ENCODE results near the gene ITPR1. TPM values are rescaled to one million over a fixed set of nuclear protein-coding genes. Genes with fewer than 3 reads are reported as not detected.

The ITPR1 gene
- total RNA-seq, 1 donor from 2014 or later: 84.5 TPM

GRCh38 chr3:4730719-4731118 lies 237.6 kb downstream of the ITPR1 start:
- H3K4me3 Mint-ChIP-seq: no peak overlapping the region
- no peak for DNase-seq
- intact Hi-C loops (cut with micrococcal nuclease): no loop called here
- no peaks in the 10 kb centered on the region for H3K9me3 Mint-ChIP-seq
- peaks cover 72% of the 10 kb centered on the region for H3K36me3 Mint-ChIP-seq (ENCODE audit: low read depth)
- H3K4me1 Mint-ChIP-seq: peaks cover 52% of the 10 kb centered on the region
- peak overlapping the region; percentile 35 for H3K27ac Mint-ChIP-seq
- no peaks in the 10 kb centered on the region for H3K27me3 Mint-ChIP-seq

- intact Hi-C loops (cut with micrococcal nuclease): no loop called here
- no peak for DNase-seq
- Mint-ChIP-seq H3K4me3 (no peak overlapping the region), H3K36me3 (ENCODE audit: low read depth) (peaks cover 75% of the 10 kb centered on the region), H3K9me3 (no peaks in the 10 kb centered on the region), H3K4me1 (peaks cover 55% of the 10 kb centered on the region), H3K27me3 (no peaks in the 10 kb centered on the region), H3K27ac (no peak overlapping the region)
These were observed 238.5 kb downstream of the ITPR1 start for GRCh38 chr3:4731543-4732111.

- H3K4me1 Mint-ChIP-seq: peaks cover 64% of the 10 kb centered on the region
- no peaks in the 10 kb centered on the region for H3K27me3 Mint-ChIP-seq
- H3K4me3 Mint-ChIP-seq: no peak overlapping the region
- intact Hi-C loops (cut with micrococcal nuclease): no loop called here
- H3K9me3 Mint-ChIP-seq: peaks cover 9% of the 10 kb centered on the region
- H3K27ac Mint-ChIP-seq: no peak overlapping the region
- no peak for DNase-seq
- H3K36me3 Mint-ChIP-seq (ENCODE audit: low read depth): peaks cover 80% of the 10 kb centered on the region
These were observed 239.8 kb downstream of the ITPR1 start for GRCh38 chr3:4732925-4733324.

- no peak overlapping the region for H3K4me3 Mint-ChIP-seq
- peak overlapping the region; percentile 35 for H3K27ac Mint-ChIP-seq
- intact Hi-C loops (cut with micrococcal nuclease): no loop called here
- H3K4me1 Mint-ChIP-seq: peaks cover 66% of the 10 kb centered on the region
- peaks cover 13% of the 10 kb centered on the region for H3K9me3 Mint-ChIP-seq
- H3K36me3 Mint-ChIP-seq (ENCODE audit: low read depth): peaks cover 81% of the 10 kb centered on the region
- DNase-seq: no peak
- no peaks in the 10 kb centered on the region for H3K27me3 Mint-ChIP-seq
These were observed 241.3 kb downstream of the ITPR1 start for GRCh38 chr3:4734454-4734853.

- H3K4me1 Mint-ChIP-seq: peaks cover 71% of the 10 kb centered on the region
- peaks cover 13% of the 10 kb centered on the region for H3K9me3 Mint-ChIP-seq
These were observed 242.1 kb downstream of the ITPR1 start for GRCh38 chr3:4735243-4735642.

GRCh38 chr3:4736284-4736861 lies 243.2 kb downstream of the ITPR1 start:
- peaks cover 81% of the 10 kb centered on the region for H3K4me1 Mint-ChIP-seq
- peaks cover 85% of the 10 kb centered on the region for H3K36me3 Mint-ChIP-seq (ENCODE audit: low read depth)
- peak; percentile 70 for DNase-seq
- peaks cover 13% of the 10 kb centered on the region for H3K9me3 Mint-ChIP-seq
- no peaks in the 10 kb centered on the region for H3K27me3 Mint-ChIP-seq
- H3K4me3 Mint-ChIP-seq: peak overlapping the region; percentile 4
- peak overlapping the region; percentile 81 for H3K27ac Mint-ChIP-seq
- intact Hi-C loops (cut with micrococcal nuclease): loop anchor here (2.0 kb wide), 1 partner anchor 14 kb away; no protein-coding TSS in a partner anchor

More at GRCh38 chr3:4735243-4735642, 242.1 kb downstream of the ITPR1 start:
- intact Hi-C loops (cut with micrococcal nuclease): no loop called here
- no peak for DNase-seq
- Mint-ChIP-seq H3K27me3 (no peaks in the 10 kb centered on the region), H3K36me3 (ENCODE audit: low read depth) (peaks cover 85% of the 10 kb centered on the region), H3K27ac (peak overlapping the region; percentile 35), H3K4me3 (peak overlapping the region; percentile 23)

- Mint-ChIP-seq H3K27me3 (no peaks in the 10 kb centered on the region), H3K36me3 (ENCODE audit: low read depth) (peaks cover 78% of the 10 kb centered on the region), H3K4me1 (peaks cover 79% of the 10 kb centered on the region), H3K9me3 (peaks cover 13% of the 10 kb centered on the region), H3K27ac (peak overlapping the region; percentile 84), H3K4me3 (peak overlapping the region; percentile 29)
- intact Hi-C loops (cut with micrococcal nuclease): no loop called here
- no peak for DNase-seq
These were observed 245.7 kb downstream of the ITPR1 start for GRCh38 chr3:4738737-4739274.

GRCh38 chr3:4739289-4740236 lies 246.4 kb downstream of the ITPR1 start:
- peaks cover 73% of the 10 kb centered on the region for H3K36me3 Mint-ChIP-seq (ENCODE audit: low read depth)
- H3K4me3 Mint-ChIP-seq: peak overlapping the region; percentile 47
- peaks cover 71% of the 10 kb centered on the region for H3K4me1 Mint-ChIP-seq
- peak overlapping the region; percentile 89 for H3K27ac Mint-ChIP-seq
- peak; percentile 87 for DNase-seq
- no peaks in the 10 kb centered on the region for H3K27me3 Mint-ChIP-seq
- intact Hi-C loops (cut with micrococcal nuclease): loop anchor here (2.0 to 5.0 kb wide), 3 partner anchors 17 to 168 kb away; no protein-coding TSS in a partner anchor
- peaks cover 13% of the 10 kb centered on the region for H3K9me3 Mint-ChIP-seq

- peak overlapping the region; percentile 47 for H3K4me3 Mint-ChIP-seq
- intact Hi-C loops (cut with micrococcal nuclease): loop anchor here (1.0 to 5.0 kb wide), 6 partner anchors 18 to 237 kb away; no protein-coding TSS in a partner anchor
- peaks cover 15% of the 10 kb centered on the region for H3K9me3 Mint-ChIP-seq
These were observed 247.4 kb downstream of the ITPR1 start for GRCh38 chr3:4740397-4741105.

GRCh38 chr3:4741106-4741403 lies 247.9 kb downstream of the ITPR1 start:
- Mint-ChIP-seq H3K9me3 (peaks cover 15% of the 10 kb centered on the region), H3K27me3 (no peaks in the 10 kb centered on the region), H3K27ac (peak overlapping the region; percentile 89), H3K4me1 (peaks cover 70% of the 10 kb centered on the region), H3K36me3 (ENCODE audit: low read depth) (peaks cover 71% of the 10 kb centered on the region), H3K4me3 (peak overlapping the region; percentile 47)
- DNase-seq: no peak
- intact Hi-C loops (cut with micrococcal nuclease): loop anchor here (1.0 to 5.0 kb wide), 6 partner anchors 18 to 236 kb away; no protein-coding TSS in a partner anchor

More at GRCh38 chr3:4740397-4741105, 247.4 kb downstream of the ITPR1 start:
- H3K27ac Mint-ChIP-seq: peak overlapping the region; percentile 89
- peak; percentile 73 for DNase-seq
- H3K27me3 Mint-ChIP-seq: no peaks in the 10 kb centered on the region
- peaks cover 69% of the 10 kb centered on the region for H3K4me1 Mint-ChIP-seq
- H3K36me3 Mint-ChIP-seq (ENCODE audit: low read depth): peaks cover 69% of the 10 kb centered on the region

- Mint-ChIP-seq H3K4me3 (peak overlapping the region; percentile 47), H3K4me1 (peaks cover 66% of the 10 kb centered on the region), H3K27me3 (no peaks in the 10 kb centered on the region), H3K9me3 (peaks cover 17% of the 10 kb centered on the region), H3K27ac (peak overlapping the region; percentile 89), H3K36me3 (ENCODE audit: low read depth) (peaks cover 71% of the 10 kb centered on the region)
- intact Hi-C loops (cut with micrococcal nuclease): loop anchor here (1.0 to 5.0 kb wide), 6 partner anchors 19 to 236 kb away; no protein-coding TSS in a partner anchor
- DNase-seq: peak; percentile 71
These were observed 248.5 kb downstream of the ITPR1 start for GRCh38 chr3:4741404-4742307.

- no peaks in the 10 kb centered on the region for H3K27me3 Mint-ChIP-seq
- H3K9me3 Mint-ChIP-seq: peaks cover 18% of the 10 kb centered on the region
- intact Hi-C loops (cut with micrococcal nuclease): loop anchor here (5.0 kb wide), 1 partner anchor 165 kb away; no protein-coding TSS in a partner anchor
- no peak overlapping the region for H3K4me3 Mint-ChIP-seq
- peaks cover 71% of the 10 kb centered on the region for H3K36me3 Mint-ChIP-seq (ENCODE audit: low read depth)
- peak overlapping the region; percentile 89 for H3K27ac Mint-ChIP-seq
- peaks cover 60% of the 10 kb centered on the region for H3K4me1 Mint-ChIP-seq
- DNase-seq: no peak
These were observed 249.2 kb downstream of the ITPR1 start for GRCh38 chr3:4742359-4742758.

All from activated CD4-positive, alpha-beta T cell treated with anti-CD3 and anti-CD28 coated beads, Interleukin-2, amount 10 ng/mL, durations not matched to agents 24 days and 14 days (primary cell).